ENCODE results near the gene PRC1. TPM values are rescaled to one million over a fixed set of nuclear protein-coding genes. Genes with fewer than 3 reads are reported as not detected.

Gene PRC1
- total RNA-seq, 2 experiments from 2014 or later: 149 to 224 TPM

DNA sequence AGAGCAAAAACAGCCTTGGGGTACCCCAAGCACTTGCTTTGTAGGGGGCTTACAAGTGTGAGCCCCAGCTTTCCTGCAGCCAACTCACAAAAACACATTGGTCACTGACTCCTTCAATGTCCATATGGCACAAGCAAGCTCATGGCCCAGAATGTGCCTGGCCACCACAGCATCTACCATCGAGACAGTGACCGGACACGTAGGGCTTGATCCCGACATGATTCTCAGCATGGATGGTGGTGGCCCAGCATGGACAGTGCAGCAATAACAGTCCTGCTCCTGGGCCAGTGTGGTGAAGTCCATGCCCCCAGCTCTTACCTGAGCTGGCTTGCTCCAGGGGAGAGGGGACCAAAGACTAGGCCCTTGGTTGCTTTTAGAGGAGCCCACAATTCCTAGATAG, 53.3 kb downstream of the PRC1 start:
- CTCF ChIA-PET (ENCODE audit: unreplicated experiment): no interaction called here

DNA sequence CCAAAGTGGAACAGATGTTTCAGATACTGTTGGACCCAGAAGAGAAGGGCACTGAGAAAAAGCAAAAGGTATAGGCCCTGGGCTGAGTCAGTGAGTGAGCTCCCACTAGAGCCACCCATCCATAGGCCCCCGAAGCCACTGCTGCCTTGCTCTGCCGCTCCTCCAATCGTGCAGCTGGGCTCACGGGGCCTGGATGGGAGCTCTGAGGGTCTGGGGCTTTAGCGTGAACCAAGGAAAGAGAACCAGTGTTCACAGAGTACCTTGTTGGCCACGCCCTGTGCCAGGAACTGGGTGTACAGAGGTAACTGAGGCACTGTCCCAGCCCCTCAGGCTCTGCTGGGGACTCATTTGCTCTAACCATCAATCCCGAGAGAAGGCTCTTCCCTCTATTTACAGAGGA, 54.6 kb downstream of the PRC1 start:
- no peak overlapping the region for H3K4me2 ChIP-seq (ENCODE audit: low read length)
- peaks cover 56% of the 10 kb centered on the region for H3K36me3 ChIP-seq (ENCODE audit: insufficient read depth, low read length)
- H3K4me3 ChIP-seq (ENCODE audit: low read depth, low read length, poor library complexity, severe bottlenecking): no peak overlapping the region
- no TSS peak for BruUV-seq (replicated peaks)
- no peak for TF ChIP-seq EZH2phosphoT487 (IDR thresholded peaks at IDR 0.05; ENCODE audit: borderline replicate concordance, low read depth, low read length)
- TF ChIP-seq, protein P1, sequence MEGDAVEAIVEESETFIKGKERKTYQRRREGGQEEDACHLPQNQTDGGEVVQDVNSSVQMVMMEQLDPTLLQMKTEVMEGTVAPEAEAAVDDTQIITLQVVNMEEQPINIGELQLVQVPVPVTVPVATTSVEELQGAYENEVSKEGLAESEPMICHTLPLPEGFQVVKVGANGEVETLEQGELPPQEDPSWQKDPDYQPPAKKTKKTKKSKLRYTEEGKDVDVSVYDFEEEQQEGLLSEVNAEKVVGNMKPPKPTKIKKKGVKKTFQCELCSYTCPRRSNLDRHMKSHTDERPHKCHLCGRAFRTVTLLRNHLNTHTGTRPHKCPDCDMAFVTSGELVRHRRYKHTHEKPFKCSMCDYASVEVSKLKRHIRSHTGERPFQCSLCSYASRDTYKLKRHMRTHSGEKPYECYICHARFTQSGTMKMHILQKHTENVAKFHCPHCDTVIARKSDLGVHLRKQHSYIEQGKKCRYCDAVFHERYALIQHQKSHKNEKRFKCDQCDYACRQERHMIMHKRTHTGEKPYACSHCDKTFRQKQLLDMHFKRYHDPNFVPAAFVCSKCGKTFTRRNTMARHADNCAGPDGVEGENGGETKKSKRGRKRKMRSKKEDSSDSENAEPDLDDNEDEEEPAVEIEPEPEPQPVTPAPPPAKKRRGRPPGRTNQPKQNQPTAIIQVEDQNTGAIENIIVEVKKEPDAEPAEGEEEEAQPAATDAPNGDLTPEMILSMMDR (conservative IDR thresholded peaks at IDR 0.05; ENCODE audit: low read length): no peak
- no peak overlapping the region for H2AFZ ChIP-seq (ENCODE audit: low read length)
- no peak overlapping the region for H3K27ac ChIP-seq (ENCODE audit: low read depth, low read length, poor library complexity, severe bottlenecking)
- no peaks in the 10 kb centered on the region for H3K79me2 ChIP-seq (ENCODE audit: insufficient read depth, low read depth, low read length)
- intact Hi-C loops (cut with micrococcal nuclease; ENCODE audit: unreplicated experiment): no loop called here
- no peaks in the 10 kb centered on the region for H3K9me2 ChIP-seq (ENCODE audit: insufficient read depth, low read length)
- peaks cover 14% of the 10 kb centered on the region for H3K4me1 ChIP-seq (ENCODE audit: insufficient read depth, low read length, poor library complexity, severe bottlenecking)
- ChIA-PET CTCF (ENCODE audit: unreplicated experiment) (no interaction called here), POLR2A (no interaction called here)
- no peak for DNase-seq (ENCODE audit: low spot score)
- H3K9me3 ChIP-seq (ENCODE audit: low read length): no peaks in the 10 kb centered on the region
- H4K20me1 ChIP-seq (ENCODE audit: insufficient read depth, low read length): no peaks in the 10 kb centered on the region

More for the DNA sequence above, 53.3 kb downstream of the PRC1 start:
- DNase-seq (ENCODE audit: low spot score): no peak
- TF ChIP-seq, protein P1 (conservative IDR thresholded peaks at IDR 0.05; ENCODE audit: low read length): no peak
- no peak for TF ChIP-seq EZH2phosphoT487 (IDR thresholded peaks at IDR 0.05; ENCODE audit: borderline replicate concordance, low read depth, low read length)
- intact Hi-C loops (cut with micrococcal nuclease; ENCODE audit: unreplicated experiment): no loop called here
- POLR2A ChIA-PET: interaction anchor here (1.0 kb wide), 1 partner anchor 10 kb away, joined by 4 read pairs; no protein-coding TSS in a partner anchor
- Histone ChIP-seq H3K79me2 (ENCODE audit: insufficient read depth, low read depth, low read length) (no peaks in the 10 kb centered on the region), H2AFZ (ENCODE audit: low read length) (no peak overlapping the region), H3K4me3 (ENCODE audit: low read depth, low read length, poor library complexity, severe bottlenecking) (no peak overlapping the region), H3K36me3 (ENCODE audit: insufficient read depth, low read length) (peaks cover 61% of the 10 kb centered on the region), H3K4me2 (ENCODE audit: low read length) (no peak overlapping the region), H4K20me1 (ENCODE audit: insufficient read depth, low read length) (no peaks in the 10 kb centered on the region), H3K9me3 (ENCODE audit: low read length) (no peaks in the 10 kb centered on the region), H3K9me2 (ENCODE audit: insufficient read depth, low read length) (no peaks in the 10 kb centered on the region), H3K27ac (ENCODE audit: low read depth, low read length, poor library complexity, severe bottlenecking) (no peak overlapping the region), H3K4me1 (ENCODE audit: insufficient read depth, low read length, poor library complexity, severe bottlenecking) (peaks cover 9% of the 10 kb centered on the region)
- no TSS peak for BruUV-seq (replicated peaks)

DNA sequence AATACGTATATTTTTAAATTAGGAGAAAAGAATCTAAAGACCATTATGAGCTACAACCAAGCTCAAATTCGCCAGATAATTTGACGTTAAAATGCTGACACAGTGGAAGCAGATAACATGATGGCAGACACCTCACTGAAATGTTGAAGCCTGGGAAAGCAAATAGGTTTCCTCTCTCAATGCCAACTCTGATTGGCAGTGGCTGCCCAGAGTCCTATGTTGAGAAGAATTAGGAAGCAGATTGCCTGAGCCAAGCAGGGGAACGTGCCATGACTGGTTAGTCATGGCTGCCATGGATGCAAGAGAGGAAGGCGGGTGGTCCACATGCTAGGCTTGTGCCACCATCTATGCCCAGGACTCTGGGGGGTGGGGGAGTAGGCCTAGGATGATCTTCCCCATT, 56.1 kb downstream of the PRC1 start:
- peaks cover 42% of the 10 kb centered on the region for H3K36me3 ChIP-seq (ENCODE audit: insufficient read depth, low read length)
- BruUV-seq (replicated peaks): no TSS peak
- intact Hi-C loops (cut with micrococcal nuclease; ENCODE audit: unreplicated experiment): no loop called here

More for the DNA sequence above, 56.1 kb downstream of the PRC1 start:
- Histone ChIP-seq H3K9me2 (ENCODE audit: insufficient read depth, low read length) (no peaks in the 10 kb centered on the region), H3K9me3 (ENCODE audit: low read length) (no peaks in the 10 kb centered on the region), H2AFZ (ENCODE audit: low read length) (no peak overlapping the region), H4K20me1 (ENCODE audit: insufficient read depth, low read length) (no peaks in the 10 kb centered on the region), H3K4me3 (ENCODE audit: low read depth, low read length, poor library complexity, severe bottlenecking) (no peak overlapping the region), H3K4me2 (ENCODE audit: low read length) (no peak overlapping the region), H3K79me2 (ENCODE audit: insufficient read depth, low read depth, low read length) (no peaks in the 10 kb centered on the region), H3K4me1 (ENCODE audit: insufficient read depth, low read length, poor library complexity, severe bottlenecking) (peaks cover 28% of the 10 kb centered on the region), H3K27ac (ENCODE audit: low read depth, low read length, poor library complexity, severe bottlenecking) (no peak overlapping the region)
- ChIA-PET CTCF (ENCODE audit: unreplicated experiment) (no interaction called here), POLR2A (no interaction called here)
- no peak for DNase-seq (ENCODE audit: low spot score)
- TF ChIP-seq, protein P1 (conservative IDR thresholded peaks at IDR 0.05; ENCODE audit: low read length): no peak
- no peak for TF ChIP-seq EZH2phosphoT487 (IDR thresholded peaks at IDR 0.05; ENCODE audit: borderline replicate concordance, low read depth, low read length)

Measured in OCI-LY7 (cell line).